ENCODE results near the gene P4HA1. TPM values are rescaled to one million over a fixed set of nuclear protein-coding genes. Genes with fewer than 3 reads are reported as not detected.

Gene P4HA1
- polyA plus RNA-seq, 1 donor from 2014 or later = 24.2 TPM

DNA sequence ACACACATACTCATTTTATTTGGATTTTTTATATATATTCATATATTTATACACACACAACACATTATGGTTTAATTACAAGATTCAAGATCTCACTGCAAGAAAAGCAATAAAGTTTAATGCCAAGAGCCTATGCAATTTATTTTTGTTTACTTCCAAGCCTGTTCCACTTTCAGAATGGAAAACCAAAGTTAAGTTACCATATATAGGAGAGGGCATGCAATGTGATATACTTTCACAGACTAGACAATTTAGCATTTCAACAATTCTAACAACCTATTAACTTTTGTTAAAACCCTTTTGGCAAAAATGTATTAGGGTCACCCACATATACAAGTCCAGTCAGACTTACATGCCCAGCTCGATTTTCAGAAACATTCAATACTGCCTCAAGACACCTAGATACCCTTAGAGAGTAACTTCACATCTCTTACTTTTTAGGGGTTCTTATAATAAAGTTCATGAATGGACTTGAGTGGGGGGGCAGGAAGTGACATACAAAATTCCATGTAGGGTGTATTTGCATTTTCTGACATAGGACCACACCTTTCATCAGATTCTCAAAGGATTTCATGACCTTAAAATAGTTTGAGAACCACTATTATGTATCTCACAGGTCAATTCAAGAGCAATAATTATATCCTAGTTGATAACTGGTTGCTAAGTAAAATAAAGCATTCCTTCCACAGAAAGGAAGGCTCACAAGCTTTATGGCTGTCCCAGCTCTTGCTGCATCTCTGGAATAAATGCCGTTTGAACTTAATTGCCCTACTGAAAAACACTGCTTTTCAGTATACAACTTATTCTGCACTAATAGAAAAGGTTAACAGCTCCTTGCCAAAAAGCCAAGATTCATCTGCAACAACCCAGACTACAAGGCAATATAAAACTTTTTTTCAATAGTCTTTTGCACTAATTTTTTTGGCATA lies 2.5 kb downstream of the P4HA1 start:
- Histone ChIP-seq H4K20me1 (ENCODE audit: insufficient read depth) (no peaks in the 10 kb centered on the region), H3K9ac (ENCODE audit: low read length) (no peak overlapping the region), H3K9me3 (ENCODE audit: low read length) (no peaks in the 10 kb centered on the region), H3K27me3 (ENCODE audit: insufficient read depth, low read depth, low read length) (no peaks in the 10 kb centered on the region), H3K36me3 (ENCODE audit: insufficient read depth, low read length) (no peaks in the 10 kb centered on the region), H3K27ac (ENCODE audit: low read length) (no peak overlapping the region), H3K9me2 (ENCODE audit: insufficient read depth, low read length) (no peaks in the 10 kb centered on the region), H3K79me2 (replicated peaks; ENCODE audit: insufficient read depth, low read length) (peaks cover 14% of the 10 kb centered on the region), H3F3A (ENCODE audit: insufficient read depth, low read length, poor library complexity, severe bottlenecking) (no peaks in the 10 kb centered on the region), H3K4me2 (ENCODE audit: low read length) (peak overlapping the region; percentile 99), H3K4me3 (ENCODE audit: low read length) (peak overlapping the region; percentile 99), H2AFZ (ENCODE audit: low read depth, low read length) (no peak overlapping the region)
- no peak for TF ChIP-seq TAF1 (IDR thresholded peaks at IDR 0.05; ENCODE audit: low read depth)
- TF ChIP-seq EP300 (conservative IDR thresholded peaks at IDR 0.05; ENCODE audit: poor library complexity, severe bottlenecking) = no peak
- no peak for TF ChIP-seq SMC3 (conservative IDR thresholded peaks at IDR 0.05; ENCODE audit: poor library complexity)
- no peak for TF ChIP-seq POLR2AphosphoS5 (IDR thresholded peaks at IDR 0.05)
- TF ChIP-seq MXI1 (conservative IDR thresholded peaks at IDR 0.05; ENCODE audit: poor library complexity, severe bottlenecking) = no peak
- TF ChIP-seq RAD21 (conservative IDR thresholded peaks at IDR 0.05) = no peak
- TF ChIP-seq, protein P1, sequence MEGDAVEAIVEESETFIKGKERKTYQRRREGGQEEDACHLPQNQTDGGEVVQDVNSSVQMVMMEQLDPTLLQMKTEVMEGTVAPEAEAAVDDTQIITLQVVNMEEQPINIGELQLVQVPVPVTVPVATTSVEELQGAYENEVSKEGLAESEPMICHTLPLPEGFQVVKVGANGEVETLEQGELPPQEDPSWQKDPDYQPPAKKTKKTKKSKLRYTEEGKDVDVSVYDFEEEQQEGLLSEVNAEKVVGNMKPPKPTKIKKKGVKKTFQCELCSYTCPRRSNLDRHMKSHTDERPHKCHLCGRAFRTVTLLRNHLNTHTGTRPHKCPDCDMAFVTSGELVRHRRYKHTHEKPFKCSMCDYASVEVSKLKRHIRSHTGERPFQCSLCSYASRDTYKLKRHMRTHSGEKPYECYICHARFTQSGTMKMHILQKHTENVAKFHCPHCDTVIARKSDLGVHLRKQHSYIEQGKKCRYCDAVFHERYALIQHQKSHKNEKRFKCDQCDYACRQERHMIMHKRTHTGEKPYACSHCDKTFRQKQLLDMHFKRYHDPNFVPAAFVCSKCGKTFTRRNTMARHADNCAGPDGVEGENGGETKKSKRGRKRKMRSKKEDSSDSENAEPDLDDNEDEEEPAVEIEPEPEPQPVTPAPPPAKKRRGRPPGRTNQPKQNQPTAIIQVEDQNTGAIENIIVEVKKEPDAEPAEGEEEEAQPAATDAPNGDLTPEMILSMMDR (IDR thresholded peaks at IDR 0.05; ENCODE audit: poor library complexity, severe bottlenecking) = no peak
- TF ChIP-seq EZH2 (IDR thresholded peaks at IDR 0.05; ENCODE audit: borderline replicate concordance, insufficient read depth, low read length, poor library complexity, severe bottlenecking) = no peak
- TF ChIP-seq, protein P2, sequence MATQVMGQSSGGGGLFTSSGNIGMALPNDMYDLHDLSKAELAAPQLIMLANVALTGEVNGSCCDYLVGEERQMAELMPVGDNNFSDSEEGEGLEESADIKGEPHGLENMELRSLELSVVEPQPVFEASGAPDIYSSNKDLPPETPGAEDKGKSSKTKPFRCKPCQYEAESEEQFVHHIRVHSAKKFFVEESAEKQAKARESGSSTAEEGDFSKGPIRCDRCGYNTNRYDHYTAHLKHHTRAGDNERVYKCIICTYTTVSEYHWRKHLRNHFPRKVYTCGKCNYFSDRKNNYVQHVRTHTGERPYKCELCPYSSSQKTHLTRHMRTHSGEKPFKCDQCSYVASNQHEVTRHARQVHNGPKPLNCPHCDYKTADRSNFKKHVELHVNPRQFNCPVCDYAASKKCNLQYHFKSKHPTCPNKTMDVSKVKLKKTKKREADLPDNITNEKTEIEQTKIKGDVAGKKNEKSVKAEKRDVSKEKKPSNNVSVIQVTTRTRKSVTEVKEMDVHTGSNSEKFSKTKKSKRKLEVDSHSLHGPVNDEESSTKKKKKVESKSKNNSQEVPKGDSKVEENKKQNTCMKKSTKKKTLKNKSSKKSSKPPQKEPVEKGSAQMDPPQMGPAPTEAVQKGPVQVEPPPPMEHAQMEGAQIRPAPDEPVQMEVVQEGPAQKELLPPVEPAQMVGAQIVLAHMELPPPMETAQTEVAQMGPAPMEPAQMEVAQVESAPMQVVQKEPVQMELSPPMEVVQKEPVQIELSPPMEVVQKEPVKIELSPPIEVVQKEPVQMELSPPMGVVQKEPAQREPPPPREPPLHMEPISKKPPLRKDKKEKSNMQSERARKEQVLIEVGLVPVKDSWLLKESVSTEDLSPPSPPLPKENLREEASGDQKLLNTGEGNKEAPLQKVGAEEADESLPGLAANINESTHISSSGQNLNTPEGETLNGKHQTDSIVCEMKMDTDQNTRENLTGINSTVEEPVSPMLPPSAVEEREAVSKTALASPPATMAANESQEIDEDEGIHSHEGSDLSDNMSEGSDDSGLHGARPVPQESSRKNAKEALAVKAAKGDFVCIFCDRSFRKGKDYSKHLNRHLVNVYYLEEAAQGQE (IDR thresholded peaks at IDR 0.05; ENCODE audit: borderline replicate concordance) = no peak

- H3K27me3 ChIP-seq (ENCODE audit: insufficient read depth, low read depth, low read length) = no peaks in the 10 kb centered on the region
- H3F3A ChIP-seq (ENCODE audit: insufficient read depth, low read length, poor library complexity, severe bottlenecking) = no peaks in the 10 kb centered on the region
- no peak overlapping the region for H3K27ac ChIP-seq (ENCODE audit: low read length)
- no peaks in the 10 kb centered on the region for H3K9me2 ChIP-seq (ENCODE audit: insufficient read depth, low read length)
- H2AFZ ChIP-seq (ENCODE audit: low read depth, low read length) = no peak overlapping the region
- no peaks in the 10 kb centered on the region for H4K20me1 ChIP-seq (ENCODE audit: insufficient read depth)
- no peak overlapping the region for H3K9ac ChIP-seq (ENCODE audit: low read length)
- no peaks in the 10 kb centered on the region for H3K9me3 ChIP-seq (ENCODE audit: low read length)
- no peaks in the 10 kb centered on the region for H3K36me3 ChIP-seq (ENCODE audit: insufficient read depth, low read length)
- H3K79me2 ChIP-seq (replicated peaks; ENCODE audit: insufficient read depth, low read length) = peaks cover 14% of the 10 kb centered on the region
- TF ChIP-seq EZH2 (IDR thresholded peaks at IDR 0.05; ENCODE audit: borderline replicate concordance, insufficient read depth, low read length, poor library complexity, severe bottlenecking) (no peak), MXI1 (conservative IDR thresholded peaks at IDR 0.05; ENCODE audit: poor library complexity, severe bottlenecking) (no peak), SMC3 (conservative IDR thresholded peaks at IDR 0.05; ENCODE audit: poor library complexity) (no peak), TAF1 (IDR thresholded peaks at IDR 0.05; ENCODE audit: low read depth) (no peak), POLR2AphosphoS5 (IDR thresholded peaks at IDR 0.05) (no peak), EP300 (conservative IDR thresholded peaks at IDR 0.05; ENCODE audit: poor library complexity, severe bottlenecking) (no peak), RAD21 (conservative IDR thresholded peaks at IDR 0.05) (no peak)
- TF ChIP-seq, protein P1 (IDR thresholded peaks at IDR 0.05; ENCODE audit: poor library complexity, severe bottlenecking) = no peak
- TF ChIP-seq, protein P2 (IDR thresholded peaks at IDR 0.05; ENCODE audit: borderline replicate concordance) = no peak
- H3K4me2 ChIP-seq (ENCODE audit: low read length) = no peak overlapping the region
- no peak overlapping the region for H3K4me3 ChIP-seq (ENCODE audit: low read length)
These were observed 3.8 kb downstream of the P4HA1 start for GRCh38 chr10:73092830-73093229.
